Naive B cell (primary cell): Measurements from ENCODE around the gene TEX2. TPM values are rescaled to one million over a fixed set of nuclear protein-coding genes. Genes with fewer than 3 reads are reported as not detected.
A peak's percentile ranks its signal among the peaks of the same experiment; 100 is the strongest.
"Not testable (repeated sequence)": the region's sequence is repeated elsewhere in the genome, so short reads cannot be mapped to it uniquely, and the experiment has no call there.

Source experiments
- ATAC-seq, 2 donors: fragments of 150-1000 bp; cut with Tn5 transposase; 2 replicates each; pipeline ENCODE4 v1.10.0; 2021; ENCODE audit warnings: low read depth in 2 of 2, mild to moderate bottlenecking in 2 of 2, moderate library complexity in 2 of 2
- DNase-seq: peaks from one replicate; pipeline ENCODE4 v3.0.0; 2022
- H3K27ac Mint-ChIP-seq, 6 donors: one replicate each; pipeline ENCODE4 v1.8.0; 2020 to 2022; ENCODE audit warnings: mild to moderate bottlenecking in 6 of 6, mixed read lengths in 6 of 6, moderate library complexity in 5 of 6, inconsistent platforms in 2 of 6
- H3K27me3 Mint-ChIP-seq, 3 donors: one replicate each; pipeline ENCODE4 v1.8.0; 2021 to 2022; ENCODE audit warnings: mixed read lengths in 3 of 3, mild to moderate bottlenecking in 1 of 3
- H3K36me3 Mint-ChIP-seq, 2 donors: one replicate each; pipeline ENCODE4 v1.8.0; 2020 to 2022; ENCODE audit warnings: mixed read lengths in 2 of 2, inconsistent platforms in 1 of 2, mild to moderate bottlenecking in 1 of 2
- H3K4me1 Mint-ChIP-seq, 3 donors: one replicate each; pipeline ENCODE4 v1.8.0; 2020 to 2022; ENCODE audit warnings: mixed read lengths in 3 of 3, inconsistent platforms in 1 of 3, mild to moderate bottlenecking in 1 of 3, moderate library complexity in 1 of 3
- H3K4me3 Mint-ChIP-seq, 8 donors: one replicate each; pipeline ENCODE4 v1.8.0; 2020 to 2022; ENCODE audit warnings: mild to moderate bottlenecking in 8 of 8, mixed read lengths in 8 of 8, moderate library complexity in 8 of 8, inconsistent platforms in 2 of 8
- H3K9me3 Mint-ChIP-seq, 7 donors: one replicate each; pipeline ENCODE4 v1.8.0; 2020 to 2022; ENCODE audit warnings: mixed read lengths in 7 of 7, mild to moderate bottlenecking in 5 of 7, inconsistent platforms in 2 of 7, moderate library complexity in 1 of 7
- polyA plus RNA-seq, 6 donors: library from polyadenylated mRNA; unstranded; fragments of 300-500 nt; fragmentation: Illumina TruSeq; gene quantifications; one replicate each; pipeline ENCODE4 v1.2.3, GENCODE V29; 2021; ENCODE audit warnings: low read depth in 6 of 6

TEX2 gene
- polyA plus RNA-seq, 6 donors from 2014 or later, result 1.1 to 5.2 (median 3.8) TPM

DNA sequence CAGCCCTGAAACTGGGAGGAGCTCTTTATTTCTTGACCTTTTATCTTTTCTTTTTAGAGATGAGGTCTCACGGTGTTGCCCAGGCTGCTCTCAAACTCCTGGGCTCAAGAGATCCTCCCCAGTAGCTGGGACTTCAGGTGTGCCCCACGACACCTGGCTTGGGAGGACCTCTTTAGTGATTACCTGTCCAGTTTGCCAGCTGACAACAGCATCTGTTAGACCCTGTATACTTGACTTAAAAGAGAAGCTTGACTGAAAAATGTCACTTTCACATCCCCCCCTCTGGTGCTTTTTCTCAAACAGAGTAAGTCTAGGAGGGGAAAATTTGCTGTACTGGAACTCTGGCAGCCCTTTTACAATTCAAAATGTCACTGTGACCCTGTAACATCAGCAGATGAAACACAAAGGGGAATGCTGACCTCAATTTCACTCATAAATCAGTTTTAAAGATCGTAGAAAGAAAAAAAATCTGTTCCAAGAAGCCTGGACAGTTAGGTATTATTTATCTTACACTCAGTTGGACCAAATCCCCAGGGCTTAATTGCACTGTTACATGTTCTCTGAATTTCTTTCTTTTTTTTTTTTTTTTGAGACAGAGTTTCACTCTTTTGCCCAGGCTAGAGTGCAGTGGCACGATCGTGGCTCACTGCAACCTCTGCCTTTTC lies 131.3 kb downstream of the TEX2 start:
- Mint-ChIP-seq H3K9me3 (no peaks in the 10 kb centered on the region), H3K4me1 (peaks cover 12 to 16% (median 16%) of the 10 kb centered on the region in 3 donors), H3K36me3 (no peaks in the 10 kb centered on the region), H3K27me3 (peaks cover 0 to 5% (median 2%) of the 10 kb centered on the region in 3 donors), H3K27ac (peak overlapping the region in 3 of 6 donors; percentile 11 to 50 (median 33)), H3K4me3 (peak overlapping the region in 4 of 8 donors; percentile 16 to 52 (median 42))
- ATAC-seq, result no peak
- no peak for DNase-seq

DNA sequence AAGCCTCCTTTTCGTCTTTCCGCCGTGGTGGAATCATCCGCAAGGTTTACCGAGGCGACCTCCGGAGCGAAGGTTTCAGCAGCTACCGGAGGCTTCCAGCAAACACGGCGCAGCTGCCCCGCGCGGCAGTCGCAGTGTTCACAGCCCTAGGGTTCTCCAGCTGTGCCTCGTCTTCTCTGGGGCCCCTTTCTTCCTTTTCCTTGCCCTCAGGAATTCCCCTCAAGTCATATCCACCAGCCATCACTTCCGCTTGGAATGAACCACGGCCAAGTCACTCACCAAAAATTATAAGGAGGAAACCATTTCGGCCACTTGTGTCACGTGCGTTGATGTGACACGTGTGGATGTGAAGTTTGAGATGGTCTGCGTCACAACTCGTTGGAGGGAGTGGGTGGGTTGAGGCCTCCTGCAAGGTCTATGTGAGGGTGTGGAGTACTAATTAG lies 132.5 kb downstream of the TEX2 start:
- ATAC-seq (peak; percentile 14 to 15), DNase-seq (no peak)
- Mint-ChIP-seq H3K27me3 (peaks cover 0 to 5% (median 0%) of the 10 kb centered on the region in 3 donors), H3K27ac (peak overlapping the region; percentile 56 to 95 (median 89)), H3K4me3 (peak overlapping the region; percentile 77 to 92 (median 89)), H3K4me1 (peaks cover 12 to 16% (median 16%) of the 10 kb centered on the region in 3 donors), H3K9me3 (no peaks in the 10 kb centered on the region), H3K36me3 (no peaks in the 10 kb centered on the region)

DNA sequence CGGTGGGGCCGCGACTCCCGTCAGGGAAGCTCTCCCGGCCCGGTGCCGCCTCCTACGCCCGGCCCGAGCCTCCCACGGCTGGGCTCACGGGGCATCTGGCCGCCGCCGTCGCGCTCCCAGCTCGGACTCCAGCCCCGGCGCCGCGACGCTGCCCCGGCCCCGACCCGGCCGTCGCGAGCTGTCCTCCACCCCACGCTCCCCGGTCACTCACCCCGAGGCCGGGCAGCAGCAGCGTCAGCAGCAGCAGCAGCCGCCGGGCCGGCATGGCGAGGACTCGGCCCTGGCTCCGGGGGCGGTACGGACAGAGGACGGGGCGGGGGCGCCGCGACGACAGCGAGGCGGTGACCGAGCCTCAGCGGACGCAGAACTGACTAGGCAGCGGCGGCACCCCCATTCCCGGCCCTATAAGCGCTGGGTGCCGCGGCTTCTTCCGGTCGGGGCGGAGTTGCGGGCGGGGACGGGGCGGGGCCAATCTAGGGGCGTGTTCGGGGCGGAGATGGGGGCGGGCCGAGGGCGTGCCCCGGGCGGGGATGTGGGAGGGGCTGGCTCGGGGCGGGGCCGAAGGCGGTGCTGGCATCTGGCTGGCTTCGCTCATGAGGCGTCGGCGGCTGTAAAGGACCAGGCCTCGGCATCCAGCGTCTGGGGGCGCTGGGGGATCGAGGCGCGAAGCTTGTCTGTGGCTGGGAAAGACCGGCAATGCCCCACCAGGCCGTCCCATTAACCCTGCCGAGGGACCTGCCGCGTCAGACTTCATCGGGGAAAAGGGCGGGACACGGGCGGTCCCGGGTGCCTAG lies 133.1 kb downstream of the TEX2 start, which contains the start of gene ERN1:
Gene ERN1 (minus strand): TSS at position 380 of the 794 bp plus-strand sequence. CDS start 115 bp downstream, at position 265.
- ATAC-seq (peak; percentile 86 to 87), DNase-seq (peak; percentile 86)
- Mint-ChIP-seq H3K36me3 (no peaks in the 10 kb centered on the region), H3K9me3 (no peaks in the 10 kb centered on the region), H3K27me3 (peaks cover 0 to 5% (median 0%) of the 10 kb centered on the region in 3 donors), H3K27ac (peak within 1 kb of the TSS; percentile 56 to 95 (median 89)), H3K4me3 (peak within 1 kb of the TSS; percentile 77 to 95 (median 90)), H3K4me1 (peaks cover 12 to 16% (median 16%) of the 10 kb centered on the region in 3 donors)

DNA sequence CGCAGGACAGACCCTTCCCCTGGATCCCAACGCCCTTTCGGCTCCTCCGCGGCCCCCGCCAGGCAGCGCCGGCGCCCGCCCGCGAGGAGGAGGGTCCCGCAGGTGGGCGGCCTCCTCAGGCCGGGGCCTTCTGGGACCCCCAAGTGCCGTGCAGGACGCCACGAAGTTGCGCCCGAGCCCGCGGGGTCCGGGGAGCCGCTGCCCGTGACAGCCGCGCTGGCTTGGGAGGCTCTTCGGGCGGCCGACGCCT lies 133.6 kb downstream of the TEX2 start:
- H3K27ac Mint-ChIP-seq, result peak overlapping the region in 1 of 6 donors; percentile 69
- DNase-seq, result no peak
- no peak for ATAC-seq
- H3K4me1 Mint-ChIP-seq, result peaks cover 12 to 16% (median 16%) of the 10 kb centered on the region in 3 donors
- peak overlapping the region; percentile 62 to 95 (median 85) for H3K4me3 Mint-ChIP-seq
- peaks cover 0 to 5% (median 0%) of the 10 kb centered on the region in 3 donors for H3K27me3 Mint-ChIP-seq
- H3K36me3 Mint-ChIP-seq, result peaks cover 0 to 2% of the 10 kb centered on the region in 2 donors
- H3K9me3 Mint-ChIP-seq, result no peaks in the 10 kb centered on the region

DNA sequence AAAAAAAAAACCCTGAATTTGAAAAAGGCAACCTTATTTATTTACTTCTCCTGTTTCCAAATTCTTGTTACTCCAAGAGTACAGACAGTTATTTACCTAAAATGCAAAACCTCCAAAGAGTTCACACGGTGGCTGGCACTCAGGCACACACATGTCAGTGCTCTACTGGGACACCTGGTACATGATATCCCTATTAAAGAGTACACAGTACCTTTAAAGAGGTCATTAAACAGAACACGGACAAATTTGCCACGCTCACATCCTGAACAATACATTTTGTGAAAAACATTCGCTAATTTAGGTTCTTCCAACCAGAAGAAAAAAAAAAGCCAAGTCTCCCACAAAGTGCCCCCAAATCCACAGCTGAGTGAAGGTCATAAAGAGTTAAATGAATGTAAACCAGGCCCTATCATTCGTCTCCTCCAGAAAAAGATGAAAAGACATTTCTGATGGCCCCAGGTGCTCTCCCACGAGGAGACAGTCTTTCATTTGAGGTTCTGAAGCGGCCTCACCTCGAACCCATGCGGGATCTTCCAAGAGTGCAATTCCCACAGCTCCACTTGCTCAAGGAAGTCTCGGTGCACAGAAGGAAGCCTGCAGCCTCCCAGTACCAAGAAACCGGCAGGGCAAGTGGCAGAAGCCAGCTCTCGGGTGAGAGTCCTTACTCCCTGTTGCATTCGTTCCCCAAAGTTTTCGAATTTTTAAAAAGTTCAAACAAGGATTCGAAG lies 134.1 kb downstream of the TEX2 start:
- Mint-ChIP-seq H3K9me3 (no peaks in the 10 kb centered on the region), H3K36me3 (peaks cover 0 to 4% of the 10 kb centered on the region in 2 donors), H3K27ac (peak overlapping the region in 3 of 6 donors; percentile 67 to 78 (median 69)), H3K4me1 (peaks cover 12 to 16% (median 16%) of the 10 kb centered on the region in 3 donors), H3K4me3 (peak overlapping the region; percentile 62 to 95 (median 85)), H3K27me3 (peaks cover 0 to 5% (median 0%) of the 10 kb centered on the region in 3 donors)
- DNase-seq (peak; percentile 14), ATAC-seq (no peak)

DNA sequence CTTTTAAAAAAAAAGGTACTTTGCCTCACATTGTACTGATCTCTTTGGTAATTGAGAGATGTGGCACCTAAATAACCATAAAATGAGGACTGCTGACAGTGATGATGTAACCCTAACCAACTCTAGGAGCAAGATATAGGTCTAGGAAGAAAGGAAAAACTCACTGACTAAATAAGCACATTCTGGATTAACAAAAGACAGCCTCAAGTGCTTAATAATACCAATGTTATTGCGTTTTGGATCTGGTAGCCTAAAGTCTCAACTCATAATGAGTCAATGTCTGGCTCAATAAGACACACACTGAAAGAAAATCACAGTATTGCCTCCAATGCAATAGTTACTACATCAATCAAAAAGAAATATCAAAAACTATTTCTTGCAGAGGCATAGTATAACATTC lies 136.1 kb downstream of the TEX2 start:
- H3K36me3 Mint-ChIP-seq, result peaks cover 0 to 4% of the 10 kb centered on the region in 2 donors
- no peaks in the 10 kb centered on the region for H3K9me3 Mint-ChIP-seq
- peaks cover 9 to 19% (median 16%) of the 10 kb centered on the region in 3 donors for H3K4me1 Mint-ChIP-seq
- no peak for ATAC-seq
- H3K27me3 Mint-ChIP-seq, result no peaks in the 10 kb centered on the region
- DNase-seq, result no peak
- H3K27ac Mint-ChIP-seq, result no peak overlapping the region
- H3K4me3 Mint-ChIP-seq, result peak overlapping the region in 1 of 8 donors; percentile 32

DNA sequence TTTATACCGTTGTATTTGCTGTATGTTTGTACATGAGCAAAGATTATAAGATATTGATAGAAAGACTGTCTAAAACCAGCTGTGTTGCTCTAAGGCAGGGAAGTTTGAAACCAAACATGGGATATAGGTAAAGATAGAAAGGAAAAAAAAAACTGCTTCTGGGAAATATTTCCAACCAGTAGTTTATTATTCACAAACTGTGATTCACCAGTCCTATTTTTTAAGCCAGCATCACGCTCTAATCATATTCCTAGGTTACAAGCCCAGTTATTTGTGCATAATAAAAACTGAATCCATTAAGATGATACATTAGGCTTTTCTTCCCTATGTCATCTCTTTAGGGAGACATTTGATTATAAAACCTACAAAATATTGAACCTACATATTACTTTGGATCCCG lies 137.1 kb downstream of the TEX2 start:
- Mint-ChIP-seq H3K4me3 (peak overlapping the region in 1 of 8 donors; percentile 32), H3K4me1 (peaks cover 11 to 25% (median 19%) of the 10 kb centered on the region in 3 donors), H3K27ac (no peak overlapping the region), H3K9me3 (no peaks in the 10 kb centered on the region), H3K27me3 (no peaks in the 10 kb centered on the region), H3K36me3 (peaks cover 0 to 4% of the 10 kb centered on the region in 2 donors)
- DNase-seq, result no peak
- ATAC-seq, result no peak

DNA sequence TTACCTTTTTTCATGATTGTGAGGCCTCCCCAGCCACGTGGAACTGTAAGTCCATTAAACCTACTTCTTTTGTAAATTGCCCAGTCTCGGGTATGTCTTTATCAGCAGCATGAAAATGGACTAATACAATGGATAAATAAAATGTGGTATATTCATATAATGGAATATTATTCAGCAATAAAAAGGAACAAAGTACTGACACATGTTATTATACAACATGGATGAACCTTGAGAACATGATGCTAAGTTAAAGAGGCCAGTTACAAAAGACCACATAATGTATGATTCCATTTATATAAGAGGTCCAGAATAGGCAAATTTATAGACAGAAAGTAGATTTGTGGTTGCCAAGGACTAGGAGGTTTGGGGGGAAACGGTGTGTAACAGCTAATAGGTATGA lies 138.5 kb downstream of the TEX2 start:
- Mint-ChIP-seq H3K36me3 (peaks cover 0 to 4% of the 10 kb centered on the region in 2 donors), H3K9me3 (no peaks in the 10 kb centered on the region), H3K27me3 (no peaks in the 10 kb centered on the region), H3K4me1 (peaks cover 4 to 26% (median 18%) of the 10 kb centered on the region in 3 donors), H3K4me3 (peak overlapping the region in 1 of 8 donors; percentile 22), H3K27ac (no peak overlapping the region)
- no peak for ATAC-seq
- no peak for DNase-seq

DNA sequence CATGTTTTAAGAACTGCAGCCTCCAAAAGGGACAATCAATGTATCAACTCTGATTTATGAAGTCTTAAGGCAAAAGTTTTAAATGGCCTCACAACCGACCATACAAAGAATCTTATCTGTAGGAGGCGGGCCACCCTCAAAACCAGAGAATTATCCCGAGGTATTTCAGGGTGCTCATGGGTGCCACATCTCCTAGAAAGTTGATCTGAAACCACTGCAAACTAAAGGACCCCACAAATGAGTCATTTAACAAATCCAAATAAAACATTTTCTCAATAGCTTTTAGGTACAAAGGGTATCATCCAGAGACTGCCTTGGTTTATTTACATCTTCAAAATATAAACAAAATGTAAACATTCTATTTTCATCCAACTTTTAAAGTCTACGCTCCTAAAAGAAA lies 139.9 kb downstream of the TEX2 start:
- Mint-ChIP-seq H3K27me3 (no peaks in the 10 kb centered on the region), H3K4me3 (no peak overlapping the region), H3K36me3 (peaks cover 0 to 4% of the 10 kb centered on the region in 2 donors), H3K27ac (no peak overlapping the region), H3K9me3 (no peaks in the 10 kb centered on the region), H3K4me1 (peaks cover 4 to 24% (median 13%) of the 10 kb centered on the region in 3 donors)
- no peak for ATAC-seq
- DNase-seq, result no peak

DNA sequence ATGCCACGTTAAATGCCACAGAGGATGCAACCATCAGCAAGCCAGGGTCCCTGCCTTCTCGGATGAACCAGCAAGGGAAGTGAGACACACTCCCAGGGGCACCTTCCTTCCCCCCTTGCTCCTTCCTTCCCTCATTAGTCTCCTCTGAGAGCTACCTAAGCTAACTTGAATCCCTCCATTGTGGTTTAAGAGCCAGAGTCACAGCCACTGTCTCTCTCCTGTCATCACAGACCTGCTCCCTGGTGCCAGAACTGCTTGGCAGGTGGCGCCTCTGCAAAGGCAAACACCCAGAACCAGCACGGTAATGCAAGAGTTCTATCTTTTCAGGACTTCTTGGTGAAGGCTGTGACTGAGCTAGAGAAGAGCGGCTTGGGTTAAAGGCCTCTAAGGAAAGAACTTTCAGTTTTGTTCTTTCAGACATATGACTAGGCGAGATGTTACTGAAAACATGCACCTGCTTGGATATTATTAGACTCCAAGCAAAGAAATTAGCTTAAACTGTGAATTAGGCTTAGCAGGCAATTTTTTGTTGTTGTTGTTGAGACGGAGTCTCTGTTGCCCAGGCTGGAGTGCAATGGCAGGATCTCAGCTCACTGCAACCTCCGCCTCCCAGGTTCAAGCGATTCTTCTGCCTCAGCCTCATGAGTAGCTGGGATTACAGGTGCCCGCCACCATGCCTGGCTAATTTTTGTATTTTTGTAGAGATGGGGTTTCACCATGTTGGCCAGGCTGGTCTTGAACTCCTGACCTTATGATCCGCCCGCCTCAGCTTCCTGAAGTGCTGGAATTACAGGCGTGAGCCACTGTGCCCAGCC lies 141.9 kb downstream of the TEX2 start:
- ATAC-seq, result peak; percentile 62 to 70
- not testable (repeated sequence) for DNase-seq, H3K27me3 Mint-ChIP-seq, H3K9me3 Mint-ChIP-seq, H3K36me3 Mint-ChIP-seq
- peaks cover 4 to 24% (median 13%) of the 10 kb centered on the region in 3 donors for H3K4me1 Mint-ChIP-seq
- H3K27ac Mint-ChIP-seq, result peak overlapping the region in 4 of 6 donors; percentile 8 to 89 (median 53)
- H3K4me3 Mint-ChIP-seq, result peak overlapping the region in 7 of 8 donors; percentile 10 to 73 (median 50)

DNA sequence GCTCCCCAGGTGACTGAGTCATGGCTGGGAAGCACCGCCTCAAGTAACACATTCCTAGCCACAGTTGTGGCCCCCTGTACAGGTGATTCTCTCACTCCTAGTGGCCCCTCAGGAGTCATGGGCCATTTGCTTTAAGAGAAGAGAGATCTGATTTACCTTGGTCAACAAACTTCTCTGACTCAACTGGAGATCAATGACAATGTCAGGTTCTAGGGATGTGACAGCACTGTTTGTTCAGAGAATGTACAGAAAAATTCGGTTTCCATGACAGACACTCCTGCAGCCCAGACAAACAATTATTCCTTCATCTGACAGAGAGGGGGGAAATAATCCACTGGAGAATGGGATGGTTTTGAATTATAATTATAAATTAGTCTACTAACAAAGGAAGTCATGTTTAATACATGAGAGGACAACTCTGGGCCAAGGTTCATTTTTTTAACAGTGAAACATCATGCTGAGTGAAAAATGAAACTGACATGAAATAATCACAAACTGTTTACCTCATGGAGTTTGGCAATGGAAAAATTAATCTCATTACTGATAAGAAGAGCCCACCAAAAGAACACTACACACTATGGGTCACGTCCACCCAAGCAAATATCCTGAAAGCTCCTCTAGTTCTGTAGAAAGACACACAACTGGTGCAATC lies 142.8 kb downstream of the TEX2 start:
- H3K4me3 Mint-ChIP-seq, result peak overlapping the region in 1 of 8 donors; percentile 73
- H3K4me1 Mint-ChIP-seq, result peaks cover 4 to 24% (median 13%) of the 10 kb centered on the region in 3 donors
- DNase-seq (no peak), ATAC-seq (no peak)
- peaks cover 0 to 4% of the 10 kb centered on the region in 2 donors for H3K36me3 Mint-ChIP-seq
- H3K9me3 Mint-ChIP-seq, result no peaks in the 10 kb centered on the region
- no peak overlapping the region for H3K27ac Mint-ChIP-seq
- H3K27me3 Mint-ChIP-seq, result peaks cover 0 to 5% (median 0%) of the 10 kb centered on the region in 3 donors
